Natural killer cell (primary cell): ENCODE data around the gene SLC13A4. TPM values are rescaled to one million over a fixed set of nuclear protein-coding genes. Genes with fewer than 3 reads are reported as not detected.

Experiments
- ATAC-seq, 3 donors: fragments of 150-1000 bp in 2 of 3; fragments of 200-7000 bp in 1 of 3; cut with Tn5 transposase; 1 replicate in 1 of 3; 2 replicates in 2 of 3; pipeline ENCODE4 v1.10.0; 2021; ENCODE audit warnings: mild to moderate bottlenecking in 2 of 3, moderate library complexity in 2 of 3
- DNase-seq, 2 donors: peaks; one replicate each; pipeline versions ENCODE4 v3.0.0 to v3.0.0-alpha.2; 2013 to 2021; ENCODE audit warnings: mixed read lengths in 1 of 2
- H3K27ac ChIP-seq: one replicate; pipeline ENCODE4 v1.5.1; 2013; ENCODE audit warnings: mild to moderate bottlenecking, low read length
- H3K27me3 ChIP-seq: one replicate; pipeline ENCODE4 v1.6.1; 2013; ENCODE audit warnings: low read length; ENCODE audit not compliant: control insufficient read depth, insufficient read depth
- H3K36me3 ChIP-seq: one replicate; pipeline ENCODE4 v1.6.1; 2013; ENCODE audit warnings: low read length; ENCODE audit not compliant: control insufficient read depth, insufficient read depth
- H3K4me1 ChIP-seq: one replicate; pipeline ENCODE4 v1.6.1; 2013; ENCODE audit warnings: low read length; ENCODE audit not compliant: control insufficient read depth, insufficient read depth
- H3K4me3 ChIP-seq: one replicate; pipeline ENCODE4 v1.5.1; 2013; ENCODE audit warnings: low read length
- H3K9me3 ChIP-seq: one replicate; pipeline ENCODE4 v1.6.1; 2013; ENCODE audit warnings: low read length; ENCODE audit not compliant: control insufficient read depth, insufficient read depth
- H3K27ac Mint-ChIP-seq, 2 donors: one replicate each; pipeline ENCODE4 v1.8.0; 2022; ENCODE audit warnings: mild to moderate bottlenecking in 2 of 2, mixed read lengths in 2 of 2, moderate library complexity in 1 of 2
- H3K27me3 Mint-ChIP-seq, 2 donors: one replicate each; pipeline ENCODE4 v1.8.0; 2022; ENCODE audit warnings: low read depth in 2 of 2, mixed read lengths in 2 of 2
- H3K36me3 Mint-ChIP-seq: one replicate; pipeline ENCODE4 v1.8.0; 2022; ENCODE audit warnings: mixed read lengths
- H3K4me1 Mint-ChIP-seq, 2 donors: one replicate each; pipeline ENCODE4 v1.8.0; 2022; ENCODE audit warnings: mixed read lengths in 2 of 2
- H3K4me3 Mint-ChIP-seq: one replicate; pipeline ENCODE4 v1.8.0; 2022; ENCODE audit warnings: mild to moderate bottlenecking, moderate library complexity, mixed read lengths
- H3K9me3 Mint-ChIP-seq, 2 donors: one replicate each; pipeline ENCODE4 v1.8.0; 2022; ENCODE audit warnings: mixed read lengths in 2 of 2
- WGBS: methylation state at CpG from one replicate; pipeline ENCODE4 v1.1.7; 2013; ENCODE audit warnings: missing lambda C conversion rate; ENCODE audit not compliant: insufficient coverage; 5-methylcytosine and 5-hydroxymethylcytosine counted together
- intact Hi-C: fragments of 100-400 bp; cut with micrococcal nuclease; formaldehyde crosslinking; loops from one replicate; pipeline ENCODE4 v1.14.2; 2022
- total RNA-seq, 4 donors: library from RNA; stranded (reverse); fragments of 120-200 nt in 1 of 4; gene quantifications; one replicate each; pipeline versions ENCODE4 v1.2.3 to v1.2.4, GENCODE V29; 2013 to 2022
- TF ChIP-seq, protein P1 (sequence below): fragments of 200-600 bp; IDR thresholded peaks from one replicate; pipeline ENCODE4 v1.8.0; 2022; ENCODE audit warnings: antibody characterized with exemption

Gene SLC13A4
- total RNA-seq, 3 donors from 2014 or later (not counting 1 experiment from before 2014, with no cell fraction given) = not detected

DNA sequence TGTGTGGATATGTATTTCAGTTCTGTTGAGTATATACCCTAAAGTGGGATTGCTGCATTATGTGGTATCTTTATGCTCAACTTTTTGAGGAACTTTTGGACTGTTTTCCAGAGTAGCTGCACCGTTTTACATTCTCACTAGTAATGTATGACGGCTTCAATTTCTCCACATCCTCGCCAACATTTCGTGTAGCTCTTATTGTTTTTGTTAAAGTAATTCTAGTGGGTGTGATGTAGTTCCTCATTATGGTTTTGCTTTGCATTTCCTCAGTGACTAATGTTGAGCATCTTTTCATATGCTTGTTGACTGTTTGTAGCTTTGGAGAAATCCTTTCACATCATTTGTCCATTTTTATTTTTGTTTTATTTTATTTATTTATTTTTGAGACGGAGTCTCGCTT is 61.1 kb downstream of the SLC13A4 start:
- no peak for ATAC-seq
- Histone ChIP-seq H3K36me3 (no peaks in the 10 kb centered on the region), H3K27me3 (no peaks in the 10 kb centered on the region), H3K4me1 (peaks cover 15% of the 10 kb centered on the region), H3K4me3 (no peak overlapping the region), H3K9me3 (no peaks in the 10 kb centered on the region), H3K27ac (no peak overlapping the region)
- Mint-ChIP-seq H3K4me3 (no peak overlapping the region), H3K36me3 (no peaks in the 10 kb centered on the region), H3K9me3 (no peaks in the 10 kb centered on the region), H3K4me1 (peaks cover 16 to 42% of the 10 kb centered on the region in 2 donors), H3K27me3 (no peaks in the 10 kb centered on the region), H3K27ac (peak overlapping the region in 1 of 2 donors; percentile 29)
- DNase-seq = no peak
- intact Hi-C loops = no loop called here
- TF ChIP-seq, protein P1, sequence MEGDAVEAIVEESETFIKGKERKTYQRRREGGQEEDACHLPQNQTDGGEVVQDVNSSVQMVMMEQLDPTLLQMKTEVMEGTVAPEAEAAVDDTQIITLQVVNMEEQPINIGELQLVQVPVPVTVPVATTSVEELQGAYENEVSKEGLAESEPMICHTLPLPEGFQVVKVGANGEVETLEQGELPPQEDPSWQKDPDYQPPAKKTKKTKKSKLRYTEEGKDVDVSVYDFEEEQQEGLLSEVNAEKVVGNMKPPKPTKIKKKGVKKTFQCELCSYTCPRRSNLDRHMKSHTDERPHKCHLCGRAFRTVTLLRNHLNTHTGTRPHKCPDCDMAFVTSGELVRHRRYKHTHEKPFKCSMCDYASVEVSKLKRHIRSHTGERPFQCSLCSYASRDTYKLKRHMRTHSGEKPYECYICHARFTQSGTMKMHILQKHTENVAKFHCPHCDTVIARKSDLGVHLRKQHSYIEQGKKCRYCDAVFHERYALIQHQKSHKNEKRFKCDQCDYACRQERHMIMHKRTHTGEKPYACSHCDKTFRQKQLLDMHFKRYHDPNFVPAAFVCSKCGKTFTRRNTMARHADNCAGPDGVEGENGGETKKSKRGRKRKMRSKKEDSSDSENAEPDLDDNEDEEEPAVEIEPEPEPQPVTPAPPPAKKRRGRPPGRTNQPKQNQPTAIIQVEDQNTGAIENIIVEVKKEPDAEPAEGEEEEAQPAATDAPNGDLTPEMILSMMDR = no peak
- WGBS = 83% methylated on average over 3 of the region's 6 CpGs

- Mint-ChIP-seq H3K9me3 (no peaks in the 10 kb centered on the region), H3K4me1 (peaks cover 23 to 47% of the 10 kb centered on the region in 2 donors)
- intact Hi-C loops = no loop called here
Measured at GRCh38 chr7:135666156-135666555, 61.8 kb downstream of the SLC13A4 start.

GRCh38 chr7:135665042-135665441 is 62.9 kb downstream of the SLC13A4 start:
- 38% methylated on average over 3 of the region's 3 CpGs for WGBS

More at GRCh38 chr7:135666156-135666555, 61.8 kb downstream of the SLC13A4 start:
- no peaks in the 10 kb centered on the region for H3K27me3 ChIP-seq
- H3K9me3 ChIP-seq = no peaks in the 10 kb centered on the region
- DNase-seq (no peak), ATAC-seq (no peak)
- peaks cover 19% of the 10 kb centered on the region for H3K4me1 ChIP-seq
- H3K36me3 Mint-ChIP-seq = no peaks in the 10 kb centered on the region
- H3K27ac Mint-ChIP-seq = peak overlapping the region in 1 of 2 donors; percentile 29
- no peak overlapping the region for H3K4me3 Mint-ChIP-seq
- no peak overlapping the region for H3K4me3 ChIP-seq
- WGBS = 95% methylated on average over 11 of the region's 11 CpGs
- TF ChIP-seq, protein P1 = no peak
- H3K36me3 ChIP-seq = no peaks in the 10 kb centered on the region
- no peaks in the 10 kb centered on the region for H3K27me3 Mint-ChIP-seq
- H3K27ac ChIP-seq = no peak overlapping the region

More at GRCh38 chr7:135665042-135665441, 62.9 kb downstream of the SLC13A4 start:
- Histone ChIP-seq H3K4me1 (peaks cover 19% of the 10 kb centered on the region), H3K36me3 (no peaks in the 10 kb centered on the region), H3K27ac (no peak overlapping the region), H3K27me3 (no peaks in the 10 kb centered on the region), H3K9me3 (no peaks in the 10 kb centered on the region), H3K4me3 (no peak overlapping the region)
- no peak for DNase-seq
- Mint-ChIP-seq H3K27me3 (no peaks in the 10 kb centered on the region), H3K4me3 (peak overlapping the region; percentile 7), H3K4me1 (peaks cover 22 to 46% of the 10 kb centered on the region in 2 donors), H3K27ac (peak overlapping the region; percentile 62 to 73), H3K9me3 (no peaks in the 10 kb centered on the region), H3K36me3 (no peaks in the 10 kb centered on the region)
- ATAC-seq = no peak
- intact Hi-C loops = no loop called here
- TF ChIP-seq, protein P1 = no peak
